ENCODE results near the gene DRD2. TPM values are rescaled to one million over a fixed set of nuclear protein-coding genes. Genes with fewer than 3 reads are reported as not detected.

Gene DRD2
- total and polyA plus RNA-seq, 2 of the 13 experiments (the other 11 are each of a cell fraction or from before 2014, with no cell fraction given) = not detected

DNA sequence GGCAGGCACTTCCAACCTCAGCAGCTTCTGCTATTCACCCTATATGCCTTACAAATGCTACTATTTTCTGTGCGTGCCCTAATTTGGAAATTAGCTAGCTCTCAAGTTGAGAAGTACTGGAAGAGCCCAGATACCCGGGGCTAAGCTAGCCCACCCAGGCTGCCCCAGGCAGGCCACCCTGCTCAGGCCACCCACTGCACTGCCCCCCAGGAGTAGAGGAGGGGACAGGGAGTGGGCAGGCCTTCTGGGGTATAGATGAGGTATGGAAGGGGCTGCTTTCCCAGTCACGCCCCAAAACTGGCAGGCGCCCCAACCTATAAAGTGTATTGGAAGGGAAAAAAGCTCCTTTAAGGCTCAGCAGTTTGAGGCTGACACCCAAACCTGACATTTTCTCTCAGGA lies 43.5 kb downstream of the DRD2 start:
- in situ Hi-C loops (cut with HindIII; ENCODE audit: extremely low pct_ligation_motif_present, low pct_unique_long_range_greater_than_20kb) (no loop called here), intact Hi-C loops (cut with micrococcal nuclease; ENCODE audit: unreplicated experiment) (no loop called here)
- Histone ChIP-seq H3K27me3 (ENCODE audit: control insufficient read depth in 1 of 2, insufficient read depth in 2 of 2, low read length in 2 of 2) (peaks cover 0 to 7% of the 10 kb centered on the region in 2 experiments; a peak in 1 of 5 replicates), H3K36me3 (replicated peaks in 1 of 2; ENCODE audit: control insufficient read depth in 1 of 2, insufficient read depth in 2 of 2, low read length in 2 of 2) (no peaks in the 10 kb centered on the region), H3K4me2 (ENCODE audit: low read depth, low read length) (no peak overlapping the region), H3K4me1 (ENCODE audit: insufficient read depth, low read length) (no peaks in the 10 kb centered on the region), H3K27ac (ENCODE audit: extremely low read length, insufficient read depth, low read length) (no peak overlapping the region), H3K9ac (ENCODE audit: insufficient read depth, low read depth, low read length) (no peak overlapping the region), H3K79me2 (ENCODE audit: insufficient read depth, low read length) (no peaks in the 10 kb centered on the region), H3K9me3 (ENCODE audit: low read length) (no peaks in the 10 kb centered on the region), H3K4me3 (replicated peaks in 1 of 3; ENCODE audit: insufficient read depth in 1 of 3, low read depth in 2 of 3, low read length in 3 of 3) (no peak overlapping the region), H4K20me1 (ENCODE audit: insufficient read depth, low read length) (no peaks in the 10 kb centered on the region), H2AFZ (ENCODE audit: low read length) (no peak overlapping the region)
- TF ChIP-seq ZNF234 (CRISPR knock-in tag; conservative IDR thresholded peaks at IDR 0.05) (no peak), HOXA7 (CRISPR knock-in tag; IDR thresholded peaks at IDR 0.05) (no peak), ZFP62 (CRISPR knock-in tag; IDR thresholded peaks at IDR 0.05) (no peak), ZSCAN31 (CRISPR knock-in tag; IDR thresholded peaks at IDR 0.05; ENCODE audit: low read depth) (no peak), ZNF33A (CRISPR knock-in tag; IDR thresholded peaks at IDR 0.05; ENCODE audit: borderline replicate concordance) (no peak), SYNCRIP (IDR thresholded peaks at IDR 0.05; ENCODE audit: insufficient read depth, low read depth, low read length) (no peak), ZMYM4 (CRISPR knock-in tag; IDR thresholded peaks at IDR 0.05) (no peak)
- TF ChIP-seq, protein P1, sequence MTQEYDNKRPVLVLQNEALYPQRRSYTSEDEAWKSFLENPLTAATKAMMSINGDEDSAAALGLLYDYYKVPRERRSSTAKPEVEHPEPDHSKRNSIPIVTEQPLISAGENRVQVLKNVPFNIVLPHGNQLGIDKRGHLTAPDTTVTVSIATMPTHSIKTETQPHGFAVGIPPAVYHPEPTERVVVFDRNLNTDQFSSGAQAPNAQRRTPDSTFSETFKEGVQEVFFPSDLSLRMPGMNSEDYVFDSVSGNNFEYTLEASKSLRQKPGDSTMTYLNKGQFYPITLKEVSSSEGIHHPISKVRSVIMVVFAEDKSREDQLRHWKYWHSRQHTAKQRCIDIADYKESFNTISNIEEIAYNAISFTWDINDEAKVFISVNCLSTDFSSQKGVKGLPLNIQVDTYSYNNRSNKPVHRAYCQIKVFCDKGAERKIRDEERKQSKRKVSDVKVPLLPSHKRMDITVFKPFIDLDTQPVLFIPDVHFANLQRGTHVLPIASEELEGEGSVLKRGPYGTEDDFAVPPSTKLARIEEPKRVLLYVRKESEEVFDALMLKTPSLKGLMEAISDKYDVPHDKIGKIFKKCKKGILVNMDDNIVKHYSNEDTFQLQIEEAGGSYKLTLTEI (CRISPR knock-in tag; conservative IDR thresholded peaks at IDR 0.05) = no peak
- TF ChIP-seq, protein P2, sequence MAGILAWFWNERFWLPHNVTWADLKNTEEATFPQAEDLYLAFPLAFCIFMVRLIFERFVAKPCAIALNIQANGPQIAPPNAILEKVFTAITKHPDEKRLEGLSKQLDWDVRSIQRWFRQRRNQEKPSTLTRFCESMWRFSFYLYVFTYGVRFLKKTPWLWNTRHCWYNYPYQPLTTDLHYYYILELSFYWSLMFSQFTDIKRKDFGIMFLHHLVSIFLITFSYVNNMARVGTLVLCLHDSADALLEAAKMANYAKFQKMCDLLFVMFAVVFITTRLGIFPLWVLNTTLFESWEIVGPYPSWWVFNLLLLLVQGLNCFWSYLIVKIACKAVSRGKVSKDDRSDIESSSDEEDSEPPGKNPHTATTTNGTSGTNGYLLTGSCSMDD (CRISPR knock-in tag; IDR thresholded peaks at IDR 0.05) = no peak
- DNase-seq (ENCODE audit: low spot score) (no peak), ATAC-seq (no peak), FAIRE-seq (no peak)
- ChIA-PET CTCF (ENCODE audit: low intra/inter-chr PET ratio, low total read pairs) (no interaction called here), POLR2A (no interaction called here)
- WGBS (ENCODE audit: low lambda C conversion rate) = 42% methylated on average over 4 of the region's 4 CpGs
- BruUV-seq (replicated peaks) = no TSS peak
